Neural progenitor cell (in vitro differentiated cells): ENCODE measurements around the gene NF1.

ENCODE experiments used
- CTCF ChIP-seq: fragments of 200-600 bp; sonication (generic); IDR thresholded peaks from 2 replicates; pipeline ENCODE4 v1.5.1; 2017; ENCODE audit warnings: antibody characterized with exemption, mild to moderate bottlenecking
- EZH2 ChIP-seq: fragments of 200-600 bp; sonication (generic); IDR thresholded peaks from 2 replicates; pipeline ENCODE4 v1.6.1; 2017; ENCODE audit warnings: antibody characterized with exemption, mild to moderate bottlenecking, moderate library complexity

- no peak for TF ChIP-seq CTCF
- no peak for TF ChIP-seq EZH2
Observed at GRCh38 chr17:31050948-31051347, 43.8 kb upstream of the NF1 start.
